ENCODE measurements around the gene TANC2. TPM values are rescaled to one million over a fixed set of nuclear protein-coding genes. Genes with fewer than 3 reads are reported as not detected.

The TANC2 gene
- total RNA-seq, 1 experiment from 2014 or later = 53.2 TPM

DNA sequence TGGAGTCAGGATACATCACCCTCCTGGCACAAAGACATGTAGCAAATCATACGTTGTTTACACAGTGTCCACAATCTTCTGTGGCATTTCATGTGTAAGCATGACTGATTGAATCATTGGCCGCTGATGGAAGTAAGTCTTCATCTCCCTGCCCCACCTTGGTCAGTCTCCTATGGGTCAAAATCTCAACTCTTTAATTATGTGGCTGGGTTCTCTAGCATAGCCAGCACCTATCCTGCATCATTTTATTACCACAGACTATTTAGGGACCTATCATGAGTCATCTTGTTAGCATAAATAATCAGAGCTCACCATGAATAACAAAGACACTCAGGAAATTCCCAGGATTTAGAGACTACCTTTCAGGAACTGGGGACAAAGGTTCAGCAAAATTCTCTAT is 15.9 kb downstream of the TANC2 start:
- no peak overlapping the region for H2AFZ ChIP-seq (ENCODE audit: low read depth, low read length, poor library complexity, severe bottlenecking)
- POLR2A ChIA-PET = no interaction called here
- ATAC-seq (no peak), DNase-seq (ENCODE audit: low read depth, low spot score) (no peak)
- no TSS peak for BruUV-seq (replicated peaks)
- H4K20me1 ChIP-seq (ENCODE audit: insufficient read depth) = no peaks in the 10 kb centered on the region
- H3K27me3 ChIP-seq (ENCODE audit: insufficient read depth, low read length) = no peaks in the 10 kb centered on the region
- no peak overlapping the region for H3K27ac ChIP-seq (ENCODE audit: low read depth, low read length)
- CTCF ChIA-PET = no interaction called here
- H3K9me2 ChIP-seq (ENCODE audit: insufficient read depth) = no peaks in the 10 kb centered on the region
- no peaks in the 10 kb centered on the region for H3K36me3 ChIP-seq (ENCODE audit: control insufficient read depth in 1 of 2, insufficient read depth in 2 of 2, low read length in 2 of 2)
- H3K4me2 ChIP-seq (ENCODE audit: low read length) = no peak overlapping the region
- TF ChIP-seq ZNF274 (IDR thresholded peaks at IDR 0.05; ENCODE audit: low read depth, low read length) (no peak), RAD21 (IDR thresholded peaks at IDR 0.05; ENCODE audit: low read depth) (no peak), POLR2A (IDR thresholded peaks at IDR 0.05; ENCODE audit: borderline replicate concordance, extremely low read depth, insufficient read depth, insufficient read length) (no peak), YY1 (IDR thresholded peaks at IDR 0.05; ENCODE audit: extremely low read depth, insufficient replicate concordance, low read depth, low read length) (no peak), CBX3 (IDR thresholded peaks at IDR 0.05; ENCODE audit: low read depth) (no peak), FOSL1 (IDR thresholded peaks at IDR 0.05; ENCODE audit: low read depth) (no peak), EZH2 (IDR thresholded peaks at IDR 0.05) (no peak), EZH2phosphoT487 (IDR thresholded peaks at IDR 0.05; ENCODE audit: borderline replicate concordance) (no peak), SRF (IDR thresholded peaks at IDR 0.05; ENCODE audit: low read depth) (no peak), TCF7L2 (IDR thresholded peaks at IDR 0.05; ENCODE audit: borderline replicate concordance, extremely low read depth, insufficient read depth, insufficient read length) (no peak), POLR2AphosphoS5 (IDR thresholded peaks at IDR 0.05; ENCODE audit: low read depth, low read length) (no peak), CEBPB (IDR thresholded peaks at IDR 0.05; ENCODE audit: low read depth) (no peak), SIN3A (IDR thresholded peaks at IDR 0.05; ENCODE audit: low read depth) (no peak), EGR1 (IDR thresholded peaks at IDR 0.05; ENCODE audit: low read depth) (no peak)
- TF ChIP-seq, protein P1, sequence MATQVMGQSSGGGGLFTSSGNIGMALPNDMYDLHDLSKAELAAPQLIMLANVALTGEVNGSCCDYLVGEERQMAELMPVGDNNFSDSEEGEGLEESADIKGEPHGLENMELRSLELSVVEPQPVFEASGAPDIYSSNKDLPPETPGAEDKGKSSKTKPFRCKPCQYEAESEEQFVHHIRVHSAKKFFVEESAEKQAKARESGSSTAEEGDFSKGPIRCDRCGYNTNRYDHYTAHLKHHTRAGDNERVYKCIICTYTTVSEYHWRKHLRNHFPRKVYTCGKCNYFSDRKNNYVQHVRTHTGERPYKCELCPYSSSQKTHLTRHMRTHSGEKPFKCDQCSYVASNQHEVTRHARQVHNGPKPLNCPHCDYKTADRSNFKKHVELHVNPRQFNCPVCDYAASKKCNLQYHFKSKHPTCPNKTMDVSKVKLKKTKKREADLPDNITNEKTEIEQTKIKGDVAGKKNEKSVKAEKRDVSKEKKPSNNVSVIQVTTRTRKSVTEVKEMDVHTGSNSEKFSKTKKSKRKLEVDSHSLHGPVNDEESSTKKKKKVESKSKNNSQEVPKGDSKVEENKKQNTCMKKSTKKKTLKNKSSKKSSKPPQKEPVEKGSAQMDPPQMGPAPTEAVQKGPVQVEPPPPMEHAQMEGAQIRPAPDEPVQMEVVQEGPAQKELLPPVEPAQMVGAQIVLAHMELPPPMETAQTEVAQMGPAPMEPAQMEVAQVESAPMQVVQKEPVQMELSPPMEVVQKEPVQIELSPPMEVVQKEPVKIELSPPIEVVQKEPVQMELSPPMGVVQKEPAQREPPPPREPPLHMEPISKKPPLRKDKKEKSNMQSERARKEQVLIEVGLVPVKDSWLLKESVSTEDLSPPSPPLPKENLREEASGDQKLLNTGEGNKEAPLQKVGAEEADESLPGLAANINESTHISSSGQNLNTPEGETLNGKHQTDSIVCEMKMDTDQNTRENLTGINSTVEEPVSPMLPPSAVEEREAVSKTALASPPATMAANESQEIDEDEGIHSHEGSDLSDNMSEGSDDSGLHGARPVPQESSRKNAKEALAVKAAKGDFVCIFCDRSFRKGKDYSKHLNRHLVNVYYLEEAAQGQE (IDR thresholded peaks at IDR 0.05; ENCODE audit: low read depth) = no peak
- TF ChIP-seq, protein P2, sequence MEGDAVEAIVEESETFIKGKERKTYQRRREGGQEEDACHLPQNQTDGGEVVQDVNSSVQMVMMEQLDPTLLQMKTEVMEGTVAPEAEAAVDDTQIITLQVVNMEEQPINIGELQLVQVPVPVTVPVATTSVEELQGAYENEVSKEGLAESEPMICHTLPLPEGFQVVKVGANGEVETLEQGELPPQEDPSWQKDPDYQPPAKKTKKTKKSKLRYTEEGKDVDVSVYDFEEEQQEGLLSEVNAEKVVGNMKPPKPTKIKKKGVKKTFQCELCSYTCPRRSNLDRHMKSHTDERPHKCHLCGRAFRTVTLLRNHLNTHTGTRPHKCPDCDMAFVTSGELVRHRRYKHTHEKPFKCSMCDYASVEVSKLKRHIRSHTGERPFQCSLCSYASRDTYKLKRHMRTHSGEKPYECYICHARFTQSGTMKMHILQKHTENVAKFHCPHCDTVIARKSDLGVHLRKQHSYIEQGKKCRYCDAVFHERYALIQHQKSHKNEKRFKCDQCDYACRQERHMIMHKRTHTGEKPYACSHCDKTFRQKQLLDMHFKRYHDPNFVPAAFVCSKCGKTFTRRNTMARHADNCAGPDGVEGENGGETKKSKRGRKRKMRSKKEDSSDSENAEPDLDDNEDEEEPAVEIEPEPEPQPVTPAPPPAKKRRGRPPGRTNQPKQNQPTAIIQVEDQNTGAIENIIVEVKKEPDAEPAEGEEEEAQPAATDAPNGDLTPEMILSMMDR (IDR thresholded peaks at IDR 0.05 in 2 of 3, conservative IDR thresholded peaks at IDR 0.05 in 1 of 3; ENCODE audit: borderline replicate concordance in 1 of 3, insufficient read depth in 1 of 3, low read depth in 2 of 3, low read length in 2 of 3) = no peak
- TF ChIP-seq, protein P3, sequence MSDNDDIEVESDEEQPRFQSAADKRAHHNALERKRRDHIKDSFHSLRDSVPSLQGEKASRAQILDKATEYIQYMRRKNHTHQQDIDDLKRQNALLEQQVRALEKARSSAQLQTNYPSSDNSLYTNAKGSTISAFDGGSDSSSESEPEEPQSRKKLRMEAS (IDR thresholded peaks at IDR 0.05) = no peak
- no peaks in the 10 kb centered on the region for H3K4me1 ChIP-seq (ENCODE audit: control insufficient read depth in 1 of 2, insufficient read depth in 2 of 2, low read length in 2 of 2)
- intact Hi-C loops (cut with micrococcal nuclease) = no loop called here
- peaks cover 67% of the 10 kb centered on the region for H3K79me2 ChIP-seq (ENCODE audit: insufficient read depth, low read length)
- no peak overlapping the region for H3K4me3 ChIP-seq (replicated peaks in 1 of 2; ENCODE audit: low read depth in 1 of 2, low read length in 2 of 2)
- H3K9ac ChIP-seq (ENCODE audit: low read length) = no peak overlapping the region
- H3K9me3 ChIP-seq (ENCODE audit: control insufficient read depth in 1 of 2, insufficient read depth in 1 of 2, low read depth in 1 of 2, low read length in 2 of 2) = peaks cover 7 to 9% of the 10 kb centered on the region in 2 experiments; a peak in 2 of 4 replicates
- RAD21 ChIA-PET (ENCODE audit: low non-redundant PET in 1 of 2, low total read pairs in 2 of 2, uncharacterized antibody in 2 of 2, unreplicated experiment in 2 of 2) = no interaction called here

Measured in HCT116 (cell line).